ENCODE measurements around the gene PPP3CA. TPM values are rescaled to one million over a fixed set of nuclear protein-coding genes. Genes with fewer than 3 reads are reported as not detected.

Gene PPP3CA
- total and polyA plus RNA-seq, 2 experiments from 2014 or later: 42.3 to 42.8 TPM

DNA sequence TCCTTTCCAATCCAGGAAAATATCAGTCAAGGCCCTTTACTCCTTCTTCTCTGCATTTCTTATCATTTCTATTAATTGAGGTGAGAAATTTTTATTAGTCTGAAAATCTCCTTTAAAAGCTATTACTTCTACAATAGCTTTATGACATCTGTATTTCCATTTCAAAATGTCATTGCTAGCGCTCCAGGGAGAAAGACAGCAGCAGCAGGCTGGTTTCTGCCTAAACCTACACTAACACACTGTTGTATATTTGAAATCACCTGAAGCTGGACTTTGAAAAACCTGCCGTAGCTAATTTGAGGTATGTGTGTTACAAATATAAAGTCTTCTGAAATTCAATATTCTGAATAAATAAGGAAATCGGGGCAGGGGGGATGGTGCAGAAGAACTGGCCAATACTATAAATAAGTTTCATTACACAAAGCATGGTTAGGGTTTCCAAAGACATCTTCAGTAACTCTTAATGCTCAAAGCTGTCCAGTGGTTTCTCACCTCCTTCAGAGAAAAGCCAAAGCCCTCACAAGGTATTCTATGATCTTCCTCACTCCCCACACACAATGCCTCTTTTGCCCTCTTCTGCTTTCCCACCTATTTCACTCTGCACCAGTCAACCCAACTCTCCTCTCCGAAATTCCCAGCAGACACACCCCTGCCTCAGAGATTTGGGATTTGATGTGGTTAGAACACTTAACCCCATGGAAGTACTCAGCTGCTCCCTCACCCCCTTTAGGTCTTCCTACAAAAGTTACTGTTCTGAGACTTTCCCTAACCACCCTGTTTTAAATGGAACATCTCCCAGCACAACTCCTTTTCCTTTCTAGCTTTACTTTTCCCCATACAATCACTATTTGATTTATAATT lies 122.7 kb downstream of the PPP3CA start:
- no peak for DNase-seq
- H3K4me2 ChIP-seq (ENCODE audit: unreplicated experiment): no peak overlapping the region
- H3K4me3 ChIP-seq: no peak overlapping the region
- H4K20me1 ChIP-seq (ENCODE audit: insufficient read depth): 0 out of 2 replicates have a peak, but pooled peaks cover 8% of the 10 kb centered on the region
- no peak overlapping the region for H3K9ac ChIP-seq
- WGBS, 2 experiments (ENCODE audit: low coverage in 1 of 2, low lambda C conversion rate in 2 of 2, missing lambda C conversion rate in 2 of 2): 70 to 79% methylated on average over 4 of the region's 4 CpGs
- H3K9me3 ChIP-seq (ENCODE audit: low read depth): no peaks in the 10 kb centered on the region
- peaks cover 20% of the 10 kb centered on the region for H3K4me1 ChIP-seq (ENCODE audit: insufficient read depth)
- in situ Hi-C loops (cut with MboI): no loop called here
- H3K9me2 ChIP-seq (ENCODE audit: insufficient read depth): no peaks in the 10 kb centered on the region
- H3K79me2 ChIP-seq (ENCODE audit: insufficient read depth): peaks cover 99% of the 10 kb centered on the region
- H2AFZ ChIP-seq: no peak overlapping the region
- H3F3A ChIP-seq (ENCODE audit: insufficient read depth): peaks cover 10% of the 10 kb centered on the region
- no peaks in the 10 kb centered on the region for H3K27me3 ChIP-seq (replicated peaks; ENCODE audit: insufficient read depth)
- no peaks in the 10 kb centered on the region for H3K36me3 ChIP-seq (ENCODE audit: low read depth)
- TF ChIP-seq EZH2phosphoT487 (IDR thresholded peaks at IDR 0.05; ENCODE audit: insufficient read depth, low read depth) (no peak), EZH2 (IDR thresholded peaks at IDR 0.05; ENCODE audit: insufficient read depth, poor library complexity, severe bottlenecking) (no peak)
- H3K27ac ChIP-seq: no peak overlapping the region

DNA sequence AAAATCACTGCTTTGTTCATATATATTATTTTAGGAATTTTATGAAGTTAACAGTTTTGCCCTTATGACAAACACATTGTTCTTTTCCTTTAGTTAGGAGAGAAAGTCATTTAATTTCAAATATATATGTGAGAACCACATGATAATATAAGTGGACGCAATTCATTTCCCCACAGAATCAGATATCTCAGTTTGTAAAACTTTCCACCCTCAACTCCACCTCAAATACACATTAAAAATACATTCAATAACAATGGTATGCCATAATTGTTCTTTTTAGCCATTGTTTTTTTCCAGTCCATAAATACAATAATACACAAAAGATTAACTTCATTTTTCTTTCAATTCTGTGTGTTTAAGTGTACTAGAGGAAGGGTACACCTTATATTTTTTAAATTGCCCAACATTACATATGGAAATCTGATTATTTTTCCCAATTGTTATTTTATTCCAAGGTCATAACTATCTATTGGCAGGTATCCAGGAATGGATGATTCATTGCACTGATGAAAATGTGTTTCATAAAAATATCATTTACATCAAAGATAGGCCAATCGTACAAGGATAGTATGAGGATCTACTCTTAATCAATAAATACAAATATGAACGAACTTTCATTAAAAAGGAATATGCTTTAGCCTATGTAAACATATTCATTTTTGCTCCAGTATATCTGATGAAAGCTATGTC lies 125.0 kb downstream of the PPP3CA start:
- Histone ChIP-seq H3K4me1 (ENCODE audit: insufficient read depth) (peaks cover 25% of the 10 kb centered on the region), H3F3A (ENCODE audit: insufficient read depth) (peaks cover 22% of the 10 kb centered on the region), H3K36me3 (ENCODE audit: low read depth) (no peaks in the 10 kb centered on the region), H3K79me2 (ENCODE audit: insufficient read depth) (peaks cover 97% of the 10 kb centered on the region), H3K9me2 (ENCODE audit: insufficient read depth) (no peaks in the 10 kb centered on the region), H2AFZ (no peak overlapping the region), H3K9me3 (ENCODE audit: low read depth) (no peaks in the 10 kb centered on the region), H3K4me2 (ENCODE audit: unreplicated experiment) (no peak overlapping the region), H3K4me3 (no peak overlapping the region), H4K20me1 (ENCODE audit: insufficient read depth) (peaks cover 8% of the 10 kb centered on the region; the same call in 1 of the 2 replicates), H3K9ac (no peak overlapping the region), H3K27me3 (replicated peaks; ENCODE audit: insufficient read depth) (no peaks in the 10 kb centered on the region), H3K27ac (no peak overlapping the region)
- WGBS, 2 experiments (ENCODE audit: low coverage in 1 of 2, low lambda C conversion rate in 2 of 2, missing lambda C conversion rate in 2 of 2): 86% methylated on average over 3 of the region's 3 CpGs
- TF ChIP-seq EZH2 (IDR thresholded peaks at IDR 0.05; ENCODE audit: insufficient read depth, poor library complexity, severe bottlenecking) (no peak), EZH2phosphoT487 (IDR thresholded peaks at IDR 0.05; ENCODE audit: insufficient read depth, low read depth) (no peak)
- in situ Hi-C loops (cut with MboI): no loop called here
- DNase-seq: no peak

DNA sequence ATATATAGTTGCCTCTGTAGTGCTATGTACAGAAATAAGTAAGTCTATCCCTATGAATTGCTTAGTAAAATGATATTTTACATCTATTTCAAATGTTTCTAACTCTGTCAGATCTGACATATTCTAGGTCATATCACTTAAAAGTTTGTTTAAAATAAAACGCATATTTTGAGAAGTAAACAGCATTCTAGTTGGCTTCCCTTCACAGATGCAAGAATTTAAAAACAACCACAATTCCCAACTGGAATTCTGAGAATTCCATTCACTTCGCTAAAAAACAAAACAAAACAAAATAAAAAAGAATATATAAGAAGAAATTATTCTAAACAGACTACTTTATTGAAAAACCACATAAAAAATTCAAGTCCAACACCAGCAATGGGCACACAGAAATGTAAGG lies 126.0 kb downstream of the PPP3CA start:
- Histone ChIP-seq H2AFZ (no peak overlapping the region), H3F3A (ENCODE audit: insufficient read depth) (peaks cover 29% of the 10 kb centered on the region), H3K36me3 (ENCODE audit: low read depth) (no peaks in the 10 kb centered on the region), H3K9me3 (ENCODE audit: low read depth) (no peaks in the 10 kb centered on the region), H3K4me2 (ENCODE audit: unreplicated experiment) (no peak overlapping the region), H3K4me3 (no peak overlapping the region), H3K4me1 (ENCODE audit: insufficient read depth) (peaks cover 32% of the 10 kb centered on the region), H3K79me2 (ENCODE audit: insufficient read depth) (peaks cover 97% of the 10 kb centered on the region), H3K27ac (no peak overlapping the region), H4K20me1 (ENCODE audit: insufficient read depth) (peaks cover 3% of the 10 kb centered on the region; the same call in 1 of the 2 replicates), H3K9me2 (ENCODE audit: insufficient read depth) (no peaks in the 10 kb centered on the region), H3K27me3 (replicated peaks; ENCODE audit: insufficient read depth) (no peaks in the 10 kb centered on the region), H3K9ac (no peak overlapping the region)
- whole genome bisulfite sequencing, 2 experiments (ENCODE audit: low coverage in 1 of 2, low lambda C conversion rate in 2 of 2, missing lambda C conversion rate in 2 of 2): 65 to 68% methylated on average over 2 of the region's 2 CpGs
- no peak for DNase-seq
- TF ChIP-seq EZH2 (IDR thresholded peaks at IDR 0.05; ENCODE audit: insufficient read depth, poor library complexity, severe bottlenecking) (no peak), EZH2phosphoT487 (IDR thresholded peaks at IDR 0.05; ENCODE audit: insufficient read depth, low read depth) (no peak)
- in situ Hi-C loops (cut with MboI): no loop called here

DNA sequence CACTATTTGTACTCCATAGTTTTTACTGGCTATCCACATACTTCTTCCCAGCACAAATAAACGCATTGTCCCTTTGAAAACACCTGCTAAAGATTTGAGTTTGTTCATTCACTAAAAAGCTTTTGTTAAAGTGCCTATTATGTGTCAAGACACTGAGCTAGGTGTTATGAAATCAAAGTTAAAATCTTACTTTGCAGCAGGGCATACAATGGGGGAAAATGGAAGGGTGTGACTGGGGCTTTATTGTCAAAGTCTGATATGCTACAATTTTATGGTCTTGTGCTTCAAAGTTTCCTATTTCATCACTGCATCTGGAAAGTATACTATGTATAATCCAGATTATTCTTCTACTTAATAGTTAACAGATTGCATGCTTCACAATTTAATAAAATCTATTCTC lies 128.4 kb downstream of the PPP3CA start:
- H3K4me2 ChIP-seq (ENCODE audit: unreplicated experiment): no peak overlapping the region
- no peaks in the 10 kb centered on the region; the same call in 1 of the 2 replicates for H4K20me1 ChIP-seq (ENCODE audit: insufficient read depth)
- no peaks in the 10 kb centered on the region for H3K27me3 ChIP-seq (replicated peaks; ENCODE audit: insufficient read depth)
- 69 to 79% methylated on average over 1 of the region's 1 CpG for WGBS, 2 experiments (ENCODE audit: low coverage in 1 of 2, low lambda C conversion rate in 2 of 2, missing lambda C conversion rate in 2 of 2)
- no peak overlapping the region for H2AFZ ChIP-seq
- H3K27ac ChIP-seq: peak overlapping the region; percentile 65
- H3K79me2 ChIP-seq (ENCODE audit: insufficient read depth): peaks cover 96% of the 10 kb centered on the region
- H3F3A ChIP-seq (ENCODE audit: insufficient read depth): peaks cover 29% of the 10 kb centered on the region
- in situ Hi-C loops (cut with MboI): no loop called here
- DNase-seq: no peak
- no peak for TF ChIP-seq EZH2phosphoT487 (IDR thresholded peaks at IDR 0.05; ENCODE audit: insufficient read depth, low read depth)
- no peak for TF ChIP-seq EZH2 (IDR thresholded peaks at IDR 0.05; ENCODE audit: insufficient read depth, poor library complexity, severe bottlenecking)
- H3K4me1 ChIP-seq (ENCODE audit: insufficient read depth): peaks cover 32% of the 10 kb centered on the region
- H3K9ac ChIP-seq: no peak overlapping the region
- no peaks in the 10 kb centered on the region for H3K9me3 ChIP-seq (ENCODE audit: low read depth)
- no peak overlapping the region for H3K4me3 ChIP-seq
- H3K9me2 ChIP-seq (ENCODE audit: insufficient read depth): no peaks in the 10 kb centered on the region; the same call in 1 of the 2 replicates
- no peaks in the 10 kb centered on the region for H3K36me3 ChIP-seq (ENCODE audit: low read depth)
